HepG2 (cell line): Measurements from ENCODE around the gene ACOT9. TPM values are rescaled to one million over a fixed set of nuclear protein-coding genes. Genes with fewer than 3 reads are reported as not detected.

Experiments used
- ARID2 ChIP-seq: sonication (generic); formaldehyde crosslinking; IDR thresholded peaks from 2 replicates; pipeline ENCODE4 v1.8.1; 2022; ENCODE audit warnings: mild to moderate bottlenecking, missing genetic modification reagents, borderline replicate concordance
- ATF7-NPFF ChIP-seq: sonication (generic); formaldehyde crosslinking; IDR thresholded peaks from 2 replicates; pipeline ENCODE4 v1.8.1; 2023; ENCODE audit warnings: mild to moderate bottlenecking, low read depth, missing genetic modification reagents, moderate library complexity
- EEA1 ChIP-seq: sonication (generic); formaldehyde crosslinking; IDR thresholded peaks from 2 replicates; pipeline ENCODE4 v1.5.1; 2020; ENCODE audit warnings: mild to moderate bottlenecking, missing genetic modification reagents, borderline replicate concordance
- KDM5B ChIP-seq: sonication (generic); formaldehyde crosslinking; IDR thresholded peaks from 2 replicates; pipeline ENCODE4 v1.4.0; 2020; ENCODE audit warnings: missing genetic modification reagents, mild to moderate bottlenecking, borderline replicate concordance
- MXD3 ChIP-seq: IDR thresholded peaks from 2 replicates; pipeline ENCODE4 v1.6.1; 2016; ENCODE audit warnings: mild to moderate bottlenecking, missing biosample characterization, missing genetic modification reagents
- PCBP1 ChIP-seq: fragments of 200-400 bp; formaldehyde crosslinking; IDR thresholded peaks from 2 replicates; pipeline ENCODE4 v1.6.1; 2017; ENCODE audit warnings: mild to moderate bottlenecking, low read depth, low read length, borderline replicate concordance
- THRA ChIP-seq: sonication (generic); formaldehyde crosslinking; IDR thresholded peaks from 2 replicates; pipeline ENCODE4 v1.4.0; 2020; ENCODE audit warnings: missing genetic modification reagents, borderline replicate concordance
- U2AF1 ChIP-seq: fragments of 200-400 bp; formaldehyde crosslinking; optimal IDR thresholded peaks from 2 replicates; pipeline ENCODE3; 2017; ENCODE audit warnings: mild to moderate bottlenecking, low read depth, low read length
- ZBTB2 ChIP-seq: sonication (generic); formaldehyde crosslinking; IDR thresholded peaks from 2 replicates; pipeline ENCODE4 v1.8.0; 2022; ENCODE audit warnings: low read depth, missing genetic modification reagents
- ZBTB3 ChIP-seq: sonication (generic); formaldehyde crosslinking; IDR thresholded peaks from 2 replicates; pipeline ENCODE4 v1.4.0; 2020; ENCODE audit warnings: low read depth, mild to moderate bottlenecking, moderate library complexity, missing genetic modification reagents, borderline replicate concordance
- ZBTB37 ChIP-seq: sonication (generic); formaldehyde crosslinking; IDR thresholded peaks from 2 replicates; pipeline ENCODE4 v1.4.0; 2020; ENCODE audit warnings: mild to moderate bottlenecking, missing genetic modification reagents
- ZBTB38 ChIP-seq: sonication (generic); formaldehyde crosslinking; IDR thresholded peaks from 2 replicates; pipeline ENCODE4 v1.5.1; 2020; ENCODE audit warnings: mild to moderate bottlenecking, missing genetic modification reagents
- ZMYM3 ChIP-seq: sonication (generic); formaldehyde crosslinking; IDR thresholded peaks from 2 replicates; pipeline ENCODE4 v1.5.1; 2020; ENCODE audit warnings: mild to moderate bottlenecking, missing genetic modification reagents
- ZNF362 ChIP-seq: sonication (generic); formaldehyde crosslinking; IDR thresholded peaks from 2 replicates; pipeline ENCODE4 v1.4.0; 2020; ENCODE audit warnings: missing genetic modification reagents, mild to moderate bottlenecking, borderline replicate concordance
- ZNF552 ChIP-seq: sonication (generic); formaldehyde crosslinking; IDR thresholded peaks from 2 replicates; pipeline ENCODE4 v1.9.0; 2022; ENCODE audit warnings: missing genetic modification reagents, mild to moderate bottlenecking, borderline replicate concordance
- ZNF589 ChIP-seq: sonication (generic); formaldehyde crosslinking; conservative IDR thresholded peaks from 2 replicates; pipeline ENCODE4 v1.8.0; 2022; ENCODE audit warnings: mild to moderate bottlenecking, moderate library complexity, missing genetic modification reagents
- ZNF781 ChIP-seq: sonication (generic); formaldehyde crosslinking; IDR thresholded peaks from 2 replicates; pipeline ENCODE4 v1.5.1; 2020; ENCODE audit warnings: borderline replicate concordance, mild to moderate bottlenecking, missing genetic modification reagents; ENCODE audit errors: not compliant biosample characterization
- ZNF839 ChIP-seq: sonication (generic); formaldehyde crosslinking; IDR thresholded peaks from 2 replicates; pipeline ENCODE4 v1.4.0; 2020; ENCODE audit warnings: missing genetic modification reagents, mild to moderate bottlenecking, borderline replicate concordance
- ZSCAN21 ChIP-seq: sonication (generic); formaldehyde crosslinking; IDR thresholded peaks from 2 replicates; pipeline ENCODE4 v1.8.0; 2022; ENCODE audit warnings: mild to moderate bottlenecking, missing genetic modification reagents, moderate library complexity, borderline replicate concordance
- polyA plus RNA-seq, 8 experiments: library from polyadenylated mRNA; depleted of rRNA in 3 of 8; stranded (reverse) in 7 of 8; unstranded in 1 of 8; fragments of >200 nt; fragmentation: Illumina TruSeq in 4 of 8; extraction: Trizol in 4 of 8; gene quantifications; 2 replicates each; pipeline versions ENCODE4 v1.2.1 to v1.2.3, GENCODE V29; 2011 to 2016; ENCODE audit warnings: low read depth in 4 of 8, missing spikeins in 1 of 8, mixed read lengths in 1 of 8; ENCODE audit not compliant: insufficient read depth in 1 of 8
- total RNA-seq, 5 experiments: library from RNA; depleted of rRNA; stranded (reverse); fragments of >200 nt; fragmentation: Illumina TruSeq; extraction: Trizol; gene quantifications; 2 replicates each; pipeline ENCODE4 v1.2.3, GENCODE V29; 2016; ENCODE audit warnings: low read depth in 1 of 5

The ACOT9 gene
- total and polyA plus RNA-seq, 2 of the 13 experiments (the other 11 are each of a cell fraction or from before 2014, with no cell fraction given): 33.3 to 36.9 TPM

GRCh38 chrX:23667239-23668177, 75.6 kb downstream of the ACOT9 start, which contains the start of gene PRDX4 (continued):
- TF ChIP-seq THRA (CRISPR knock-in tag): 0 out of 2 replicates have a peak, but pooled peaks have one; percentile 10
- no peak for TF ChIP-seq ZBTB37
- no peak for TF ChIP-seq ZNF839 (CRISPR knock-in tag)
- TF ChIP-seq ARID2 (CRISPR knock-in tag): no peak
- TF ChIP-seq ZSCAN21 (CRISPR knock-in tag): peak; percentile 67; the same call in 1 of the 2 replicates
- no peak for TF ChIP-seq EEA1
- no peak for TF ChIP-seq ZBTB3 (CRISPR knock-in tag)
- TF ChIP-seq ATF7-NPFF (CRISPR knock-in tag): peak; percentile 81
- TF ChIP-seq ZNF552 (CRISPR knock-in tag): no peak
- 0 out of 2 replicates have a peak, but pooled peaks have one; percentile 63 for TF ChIP-seq ZNF589
- no peak for TF ChIP-seq PCBP1
- TF ChIP-seq ZMYM3 (CRISPR knock-in tag): no peak
- TF ChIP-seq MXD3: 0 out of 2 replicates have a peak, but pooled peaks have one; percentile 49
- TF ChIP-seq ZBTB2 (CRISPR knock-in tag): peak; percentile 49; the same call in 1 of the 2 replicates
- TF ChIP-seq ZBTB38 (CRISPR knock-in tag): peak; percentile 70; the same call in 1 of the 2 replicates
- TF ChIP-seq KDM5B: peak; percentile 75
- TF ChIP-seq U2AF1: no peak
- TF ChIP-seq ZNF781 (CRISPR knock-in tag): no peak
- TF ChIP-seq ZNF362 (CRISPR knock-in tag): 0 out of 2 replicates have a peak, but pooled peaks have one; percentile 16
